Hematopoietic multipotent progenitor cell treated with erythropoietin and hydrocortisone succinate and interleukin-3 and kit ligand, for 8 days (in vitro differentiated cells): Measurements from ENCODE around the gene GSS.

Source experiments
- DNase-seq: peaks from one replicate; pipeline ENCODE4 v3.0.0-alpha.2; 2015

The GSS gene

GRCh38 chr20:34955231-34956040, at the start of gene GSS, which contains the start of gene MYH7B:
TSS of gene GSS (minus strand) at chr20:34955806. CDS start at chr20:34951852, 3,954 bp downstream.
TSS of gene MYH7B (plus strand) at chr20:34955868. CDS start at chr20:34978006, 22,138 bp downstream.
- DNase-seq: peak; percentile 95

GRCh38 chr20:35004749-35005462, 49.3 kb upstream of the GSS start:
- no peak for DNase-seq

GRCh38 chr20:35004051-35004725, 48.6 kb upstream of the GSS start:
- DNase-seq: no peak

GRCh38 chr20:35003211-35004031, 47.8 kb upstream of the GSS start:
- DNase-seq: no peak

GRCh38 chr20:35002426-35003210, 47.0 kb upstream of the GSS start:
- no peak for DNase-seq

- no peak for DNase-seq
These were observed 46.2 kb upstream of the GSS start for GRCh38 chr20:35001596-35002362.

- DNase-seq: no peak
These were observed 45.5 kb upstream of the GSS start for GRCh38 chr20:35000922-35001595.

GRCh38 chr20:35000311-35000921, 44.8 kb upstream of the GSS start:
- no peak for DNase-seq

- DNase-seq: no peak
These were observed 44.2 kb upstream of the GSS start for GRCh38 chr20:34999782-35000181.

- no peak for DNase-seq
These were observed 43.4 kb upstream of the GSS start for GRCh38 chr20:34999021-34999451.

GRCh38 chr20:34998331-34998950, 42.8 kb upstream of the GSS start:
- no peak for DNase-seq

GRCh38 chr20:34997774-34998173, 42.2 kb upstream of the GSS start:
- no peak for DNase-seq

GRCh38 chr20:34997131-34997561, 41.5 kb upstream of the GSS start:
- no peak for DNase-seq

- no peak for DNase-seq
These were observed 40.8 kb upstream of the GSS start for GRCh38 chr20:34996243-34997028.

- no peak for DNase-seq
These were observed 40.1 kb upstream of the GSS start for GRCh38 chr20:34995696-34996095.

- no peak for DNase-seq
These were observed 39.6 kb upstream of the GSS start for GRCh38 chr20:34995192-34995591.

- DNase-seq: no peak
These were observed 39.0 kb upstream of the GSS start for GRCh38 chr20:34994509-34995131.

- no peak for DNase-seq
These were observed 38.4 kb upstream of the GSS start for GRCh38 chr20:34993941-34994508.
